ENCODE measurements around the gene CASP9. TPM values are rescaled to one million over a fixed set of nuclear protein-coding genes. Genes with fewer than 3 reads are reported as not detected.
"Not testable (repeated sequence)": the region's sequence is repeated elsewhere in the genome, so short reads cannot be mapped to it uniquely, and the experiment has no call there.

Gene CASP9
- total and polyA plus RNA-seq, 10 of the 15 experiments (the other 5 are each of a cell fraction or from before 2014, with no cell fraction given) = 2.7 to 14.6 (median 7.6) TPM

GRCh38 chr1:15463064-15463800 lies 60.8 kb downstream of the CASP9 start:
- intact Hi-C loops (cut with micrococcal nuclease; ENCODE audit: unreplicated experiment); H3K9ac ChIP-seq (ENCODE audit: control insufficient read depth, insufficient read depth, low read length); H3K4me1 ChIP-seq (ENCODE audit: control insufficient read depth, insufficient read depth, low read length); H3K27me3 ChIP-seq (replicated peaks in 1 of 2; ENCODE audit: control insufficient read depth in 2 of 2, insufficient read depth in 2 of 2, low read length in 1 of 2); H3K36me3 ChIP-seq (ENCODE audit: control insufficient read depth in 2 of 2, insufficient read depth in 2 of 2, low read length in 1 of 2); CTCF ChIA-PET; H4K20me1 ChIP-seq (ENCODE audit: control insufficient read depth, insufficient read depth); BruUV-seq (replicated peaks); RAD21 ChIA-PET (ENCODE audit: unreplicated experiment); POLR2A ChIA-PET; H3K79me2 ChIP-seq (ENCODE audit: control insufficient read depth, insufficient read depth, low read length); H3K27ac ChIP-seq (ENCODE audit: control insufficient read depth, insufficient read depth); FAIRE-seq; SMC1A ChIA-PET (ENCODE audit: uncharacterized antibody, unreplicated experiment); H3K9me3 ChIP-seq (replicated peaks; ENCODE audit: control insufficient read depth, insufficient read depth, low read length); ATAC-seq; in situ Hi-C loops (cut with MboI); H3K4me2 ChIP-seq (ENCODE audit: control insufficient read depth, insufficient read depth); H2AFZ ChIP-seq (ENCODE audit: control insufficient read depth, low read depth, low read length); H3K4me3 ChIP-seq; DNase-seq (ENCODE audit: low read depth, low spot score): not testable (repeated sequence)
- 34% methylated on average over 11 of the region's 15 CpGs for WGBS (ENCODE audit: insufficient coverage, insufficient replicate concordance, low lambda C conversion rate, missing lambda C conversion rate)

DNA sequence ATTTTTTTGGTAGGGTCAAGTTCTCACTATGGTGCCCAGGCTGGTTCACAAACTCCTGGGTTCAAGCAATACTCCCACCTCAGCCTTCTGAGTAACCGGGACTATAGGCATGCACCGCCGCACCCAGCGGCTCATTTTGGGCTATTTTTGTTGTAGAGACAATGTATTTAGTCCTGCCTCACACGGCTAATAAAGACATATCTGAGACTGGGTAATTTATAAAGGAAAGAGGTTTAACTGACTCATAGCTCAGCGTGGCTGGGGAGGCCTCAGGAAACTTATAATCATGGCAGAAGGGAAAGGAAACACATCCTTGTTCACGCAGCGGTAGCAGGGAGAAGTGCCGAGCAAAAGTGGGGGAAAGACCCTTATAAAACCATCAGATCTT lies 63.3 kb downstream of the CASP9 start:
- H4K20me1 ChIP-seq (ENCODE audit: control insufficient read depth, insufficient read depth) = no peaks in the 10 kb centered on the region
- no peak overlapping the region for H3K4me2 ChIP-seq (ENCODE audit: control insufficient read depth, insufficient read depth)
- H3K9ac ChIP-seq (ENCODE audit: control insufficient read depth, insufficient read depth, low read length) = no peak overlapping the region
- H3K9me3 ChIP-seq (replicated peaks; ENCODE audit: control insufficient read depth, insufficient read depth, low read length) = no peaks in the 10 kb centered on the region
- ChIA-PET SMC1A (ENCODE audit: uncharacterized antibody, unreplicated experiment) (no interaction called here), CTCF (no interaction called here), POLR2A (no interaction called here), RAD21 (ENCODE audit: unreplicated experiment) (no interaction called here)
- no peak overlapping the region for H2AFZ ChIP-seq (ENCODE audit: control insufficient read depth, low read depth, low read length)
- no TSS peak for BruUV-seq (replicated peaks)
- ATAC-seq (no peak), FAIRE-seq (no peak), DNase-seq (ENCODE audit: low read depth, low spot score) (no peak)
- no peaks in the 10 kb centered on the region; a peak in 1 of 4 replicates for H3K27me3 ChIP-seq (replicated peaks in 1 of 2; ENCODE audit: control insufficient read depth in 2 of 2, insufficient read depth in 2 of 2, low read length in 1 of 2)
- peaks cover 2% of the 10 kb centered on the region for H3K4me1 ChIP-seq (ENCODE audit: control insufficient read depth, insufficient read depth, low read length)
- H3K4me3 ChIP-seq = no peak overlapping the region
- intact Hi-C loops (cut with micrococcal nuclease; ENCODE audit: unreplicated experiment) = no loop called here
- H3K36me3 ChIP-seq (ENCODE audit: control insufficient read depth in 2 of 2, insufficient read depth in 2 of 2, low read length in 1 of 2) = no peaks in the 10 kb centered on the region
- WGBS (ENCODE audit: insufficient coverage, insufficient replicate concordance, low lambda C conversion rate, missing lambda C conversion rate) = 57% methylated on average over 9 of the region's 9 CpGs
- no peak overlapping the region for H3K27ac ChIP-seq (ENCODE audit: control insufficient read depth, insufficient read depth)
- in situ Hi-C loops (cut with MboI) = no loop called here
- no peaks in the 10 kb centered on the region for H3K79me2 ChIP-seq (ENCODE audit: control insufficient read depth, insufficient read depth, low read length)
- no peak for TF ChIP-seq TCF3 (IDR thresholded peaks at IDR 0.05; ENCODE audit: borderline replicate concordance, insufficient read depth, low read depth, low read length)
- no peak for TF ChIP-seq RELB (IDR thresholded peaks at IDR 0.05; ENCODE audit: low read depth)
- TF ChIP-seq SUZ12 (IDR thresholded peaks at IDR 0.05; ENCODE audit: unreplicated experiment) = no peak
- TF ChIP-seq, protein P1, sequence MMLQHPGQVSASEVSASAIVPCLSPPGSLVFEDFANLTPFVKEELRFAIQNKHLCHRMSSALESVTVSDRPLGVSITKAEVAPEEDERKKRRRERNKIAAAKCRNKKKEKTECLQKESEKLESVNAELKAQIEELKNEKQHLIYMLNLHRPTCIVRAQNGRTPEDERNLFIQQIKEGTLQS (IDR thresholded peaks at IDR 0.05; ENCODE audit: borderline replicate concordance, extremely low read depth, low read depth, low read length) = no peak
- TF ChIP-seq, protein P2, sequence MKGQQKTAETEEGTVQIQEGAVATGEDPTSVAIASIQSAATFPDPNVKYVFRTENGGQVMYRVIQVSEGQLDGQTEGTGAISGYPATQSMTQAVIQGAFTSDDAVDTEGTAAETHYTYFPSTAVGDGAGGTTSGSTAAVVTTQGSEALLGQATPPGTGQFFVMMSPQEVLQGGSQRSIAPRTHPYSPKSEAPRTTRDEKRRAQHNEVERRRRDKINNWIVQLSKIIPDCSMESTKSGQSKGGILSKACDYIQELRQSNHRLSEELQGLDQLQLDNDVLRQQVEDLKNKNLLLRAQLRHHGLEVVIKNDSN (IDR thresholded peaks at IDR 0.05; ENCODE audit: borderline replicate concordance, extremely low read length, insufficient read depth, low read depth, low read length) = no peak
- no peak for TF ChIP-seq ZBED1 (IDR thresholded peaks at IDR 0.05; ENCODE audit: borderline replicate concordance)
- TF ChIP-seq, protein P3, sequence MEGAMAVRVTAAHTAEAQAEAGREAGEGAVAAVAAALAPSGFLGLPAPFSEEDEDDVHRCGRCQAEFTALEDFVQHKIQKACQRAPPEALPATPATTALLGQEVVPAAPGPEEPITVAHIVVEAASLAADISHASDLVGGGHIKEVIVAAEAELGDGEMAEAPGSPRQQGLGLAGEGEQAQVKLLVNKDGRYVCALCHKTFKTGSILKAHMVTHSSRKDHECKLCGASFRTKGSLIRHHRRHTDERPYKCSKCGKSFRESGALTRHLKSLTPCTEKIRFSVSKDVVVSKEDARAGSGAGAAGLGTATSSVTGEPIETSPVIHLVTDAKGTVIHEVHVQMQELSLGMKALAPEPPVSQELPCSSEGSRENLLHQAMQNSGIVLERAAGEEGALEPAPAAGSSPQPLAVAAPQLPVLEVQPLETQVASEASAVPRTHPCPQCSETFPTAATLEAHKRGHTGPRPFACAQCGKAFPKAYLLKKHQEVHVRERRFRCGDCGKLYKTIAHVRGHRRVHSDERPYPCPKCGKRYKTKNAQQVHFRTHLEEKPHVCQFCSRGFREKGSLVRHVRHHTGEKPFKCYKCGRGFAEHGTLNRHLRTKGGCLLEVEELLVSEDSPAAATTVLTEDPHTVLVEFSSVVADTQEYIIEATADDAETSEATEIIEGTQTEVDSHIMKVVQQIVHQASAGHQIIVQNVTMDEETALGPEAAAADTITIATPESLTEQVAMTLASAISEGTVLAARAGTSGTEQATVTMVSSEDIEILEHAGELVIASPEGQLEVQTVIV (IDR thresholded peaks at IDR 0.05; ENCODE audit: borderline replicate concordance, partially characterized antibody) = no peak
- TF ChIP-seq SIN3A (IDR thresholded peaks at IDR 0.05; ENCODE audit: low read depth, low read length) = no peak
- TF ChIP-seq NRF1 (conservative IDR thresholded peaks at IDR 0.05; ENCODE audit: low read depth, low read length) = no peak
- TF ChIP-seq EGR1 (IDR thresholded peaks at IDR 0.05; ENCODE audit: borderline replicate concordance in 1 of 2, low read depth in 2 of 2, low read length in 2 of 2) = no peak
- no peak for TF ChIP-seq PML (IDR thresholded peaks at IDR 0.05; ENCODE audit: low read length)

Measured in GM12878 (cell line).